ENCODE data around the gene FKBP5.
"Not testable (repeated sequence)": the region's sequence is repeated elsewhere in the genome, so short reads cannot be mapped to it uniquely, and the experiment has no call there.

Gene FKBP5

GRCh38 chr6:35544769-35545361, 143.8 kb downstream of the FKBP5 start:
- in situ Hi-C loops (cut with HindIII; ENCODE audit: low pct_ligation_motif_present, low pct_unique_long_range_greater_than_20kb, low sequenced_read_pairs): no loop called here
- no peak for DNase-seq

DNA sequence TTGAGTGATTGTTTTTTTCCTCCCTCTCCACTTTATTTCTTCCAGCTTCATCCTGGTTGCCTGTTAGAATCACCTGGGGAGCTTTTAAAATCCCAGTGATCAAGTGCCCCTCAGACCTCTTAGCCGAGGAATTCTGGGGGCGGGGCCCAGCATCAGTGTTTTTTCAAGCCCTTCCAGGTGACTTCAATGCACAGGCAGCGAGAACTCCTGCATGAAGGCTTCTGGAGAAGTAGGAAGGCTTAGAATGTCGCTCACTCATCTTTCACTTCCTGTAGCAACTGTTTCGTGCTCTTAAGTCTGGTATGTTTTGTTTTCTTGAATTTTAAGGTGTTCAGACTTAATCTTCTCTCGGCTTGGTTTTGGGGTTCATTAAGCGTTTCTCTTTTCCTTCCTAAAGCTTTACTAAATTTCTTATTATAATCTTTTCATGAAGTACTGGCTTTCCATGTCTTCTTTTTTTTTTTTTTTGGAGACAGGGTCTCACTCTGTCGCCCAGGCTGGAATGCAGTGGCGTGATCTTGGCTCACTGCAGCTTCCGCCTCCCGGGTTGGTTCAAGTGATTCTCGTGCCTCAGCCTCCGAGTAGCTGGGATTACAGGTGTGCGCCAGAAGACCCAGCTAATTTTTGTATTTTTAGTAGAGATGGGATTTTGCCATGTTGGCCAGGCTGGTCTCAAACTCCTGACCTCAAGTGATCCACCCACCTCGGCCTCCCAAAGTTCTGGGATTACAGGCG, 145.1 kb downstream of the FKBP5 start:
- no peak for DNase-seq

DNA sequence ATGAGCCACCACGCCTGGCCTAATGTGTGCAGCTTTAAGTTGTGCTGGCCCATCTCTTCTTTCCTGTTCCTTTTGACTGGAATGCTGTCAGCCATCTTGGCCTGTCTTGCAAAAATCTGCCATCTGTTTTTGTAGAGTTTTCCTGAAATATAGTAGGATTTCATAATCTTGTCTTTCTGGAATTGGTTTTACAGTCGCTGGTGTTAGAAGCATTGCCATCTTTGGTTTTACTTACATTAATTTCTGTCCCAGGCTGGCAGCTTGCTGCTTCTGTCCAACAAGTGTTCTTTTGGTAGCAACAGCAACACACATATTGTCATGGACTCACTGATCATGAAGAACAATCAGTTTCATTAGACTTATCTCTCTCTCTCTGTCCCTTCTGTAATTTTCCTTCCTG, 146.9 kb downstream of the FKBP5 start:
- in situ Hi-C loops (cut with HindIII; ENCODE audit: low pct_ligation_motif_present, low pct_unique_long_range_greater_than_20kb, low sequenced_read_pairs): no loop called here
- DNase-seq: no peak

More for the DNA sequence above, 145.1 kb downstream of the FKBP5 start:
- in situ Hi-C loops (cut with HindIII; ENCODE audit: low pct_ligation_motif_present, low pct_unique_long_range_greater_than_20kb, low sequenced_read_pairs): no loop called here

DNA sequence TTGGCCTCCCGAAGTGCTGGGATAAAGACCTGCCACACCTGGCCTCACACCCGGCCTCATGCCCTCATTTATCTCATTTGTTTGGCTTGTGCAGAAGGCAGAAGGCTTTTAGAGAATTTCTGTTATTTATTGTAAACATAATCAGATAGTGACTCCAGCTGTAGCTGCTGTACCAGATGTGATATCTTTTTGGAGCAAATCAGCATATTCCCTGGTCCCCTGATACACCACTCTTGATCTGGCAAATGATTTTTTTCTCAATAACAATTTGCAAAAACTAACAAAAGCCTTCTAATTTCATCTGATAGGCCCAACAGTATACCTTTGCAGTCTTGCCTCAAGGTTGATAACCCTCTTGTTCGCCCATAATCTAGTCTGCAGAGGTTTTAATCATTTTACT, 149.5 kb downstream of the FKBP5 start:
- no peak for DNase-seq
- in situ Hi-C loops (cut with HindIII; ENCODE audit: low pct_ligation_motif_present, low pct_unique_long_range_greater_than_20kb, low sequenced_read_pairs): no loop called here

GRCh38 chr6:35535847-35536246, 152.9 kb downstream of the FKBP5 start:
- DNase-seq; in situ Hi-C loops (cut with HindIII; ENCODE audit: low pct_ligation_motif_present, low pct_unique_long_range_greater_than_20kb, low sequenced_read_pairs): not testable (repeated sequence)

- in situ Hi-C loops (cut with HindIII; ENCODE audit: low pct_ligation_motif_present, low pct_unique_long_range_greater_than_20kb, low sequenced_read_pairs): no loop called here
- DNase-seq: no peak
Observed at GRCh38 chr6:35534407-35535170, 154.1 kb downstream of the FKBP5 start.

GRCh38 chr6:35533981-35534380, 154.7 kb downstream of the FKBP5 start:
- DNase-seq: no peak
- in situ Hi-C loops (cut with HindIII; ENCODE audit: low pct_ligation_motif_present, low pct_unique_long_range_greater_than_20kb, low sequenced_read_pairs): no loop called here

DNA sequence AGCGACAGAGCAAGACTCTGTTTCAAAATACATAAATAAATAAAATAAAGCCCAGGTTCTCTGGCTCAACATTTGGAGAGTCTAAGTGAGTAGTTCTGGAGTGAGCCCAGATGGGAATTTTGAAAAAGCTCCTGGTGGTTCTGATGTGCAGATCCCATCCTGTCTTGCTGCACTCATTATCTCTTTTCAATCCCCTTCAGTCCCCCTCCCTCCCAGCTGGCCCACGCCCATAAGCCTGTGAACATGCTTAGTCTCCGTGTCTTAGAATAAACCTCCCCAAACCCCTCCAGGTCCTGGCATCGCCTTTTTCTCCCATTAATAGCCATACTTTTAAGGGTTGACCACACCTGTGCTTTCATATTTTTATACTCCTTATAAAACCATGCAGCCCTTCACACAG, 156.6 kb downstream of the FKBP5 start:
- no peak for DNase-seq

DNA sequence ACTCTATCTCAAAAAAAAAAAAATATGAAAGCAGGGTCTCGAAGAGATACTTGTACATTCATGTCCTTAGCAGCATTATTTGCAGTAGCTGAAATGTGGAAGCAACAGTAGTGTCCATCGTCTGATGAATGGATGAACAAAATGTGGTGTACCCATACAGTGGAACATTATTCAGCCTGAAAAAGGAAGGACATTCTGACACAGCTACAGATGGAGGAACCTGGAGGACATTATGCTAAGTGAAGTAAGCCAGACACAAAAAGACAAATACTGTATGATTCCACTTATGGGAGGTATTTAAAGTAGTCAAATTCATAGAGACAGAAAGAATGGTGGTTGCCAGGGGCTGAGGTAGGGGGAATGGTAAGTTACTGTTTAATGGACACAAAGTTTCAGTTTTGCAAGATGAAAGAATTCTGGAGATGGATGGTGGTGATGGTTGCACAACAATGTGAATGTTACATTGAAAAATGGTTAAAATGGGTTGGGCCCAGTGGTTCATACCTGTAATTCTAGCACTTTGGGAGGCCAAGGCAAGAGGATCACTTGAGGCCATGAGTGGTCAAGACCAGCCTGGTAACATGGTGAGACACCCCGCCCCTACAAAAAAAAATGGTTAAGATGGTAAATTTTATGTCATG, 164.2 kb downstream of the FKBP5 start:
- in situ Hi-C loops (cut with HindIII; ENCODE audit: low pct_ligation_motif_present, low pct_unique_long_range_greater_than_20kb, low sequenced_read_pairs): no loop called here
- DNase-seq: no peak

More for the DNA sequence above, 156.6 kb downstream of the FKBP5 start:
- in situ Hi-C loops (cut with HindIII; ENCODE audit: low pct_ligation_motif_present, low pct_unique_long_range_greater_than_20kb, low sequenced_read_pairs): no loop called here
